GM21528 (cell line): ENCODE measurements around the gene FAM171A1.
"Not testable (repeated sequence)": the region's sequence is repeated elsewhere in the genome, so short reads cannot be mapped to it uniquely, and the experiment has no call there.

Source experiments
- ATAC-seq: cut with Tn5 transposase; IDR thresholded peaks from one replicate; pipeline ENCODE4 v1.9.1; 2021; ENCODE audit warnings: mild to moderate bottlenecking, moderate library complexity; ENCODE audit not compliant: unreplicated experiment, low FRiP score

Gene FAM171A1

DNA sequence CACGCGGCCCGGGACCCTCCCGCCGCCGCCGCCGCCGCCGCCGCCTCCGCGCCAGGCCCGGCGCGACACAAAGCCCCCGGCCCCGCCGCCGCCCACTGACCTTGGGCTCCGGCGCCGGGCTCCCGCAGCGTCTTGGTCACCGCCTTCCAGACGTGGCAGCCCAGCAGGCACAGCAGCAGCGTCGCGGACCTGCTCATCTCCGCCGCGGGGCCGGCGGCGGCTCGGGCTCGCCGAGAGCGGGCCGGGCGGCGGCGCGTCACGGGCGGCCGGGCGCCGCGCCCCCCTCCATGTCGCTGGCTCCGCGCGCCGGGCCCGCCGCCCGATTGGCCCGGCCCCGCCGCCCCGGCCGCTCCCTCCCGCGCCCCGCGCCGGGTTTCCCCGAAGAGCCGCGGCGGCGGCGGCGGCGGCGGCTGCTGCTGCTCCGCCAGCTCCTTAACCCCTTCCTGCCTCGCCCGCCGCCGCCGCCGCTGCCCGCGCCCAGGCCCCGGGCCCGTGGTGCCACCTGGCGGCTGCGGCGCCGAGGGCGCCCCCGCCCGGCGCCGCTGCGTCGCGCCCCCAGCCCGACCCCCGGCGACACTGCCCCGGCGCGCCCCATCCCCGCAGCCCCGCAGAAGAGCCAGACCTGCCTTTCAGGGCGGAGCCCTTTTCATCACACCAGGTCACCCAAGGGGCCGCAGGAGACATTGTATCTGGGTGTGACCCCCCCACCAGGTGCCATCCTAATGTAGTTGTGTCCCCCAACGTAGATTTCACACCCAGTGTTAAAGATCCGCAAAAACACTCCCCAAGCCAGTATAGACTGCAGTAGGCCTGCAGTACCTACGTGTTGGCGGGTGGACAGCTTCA, at the start of gene FAM171A1:
TSS of gene FAM171A1 (minus strand) at position 434 of the 846 bp plus-strand sequence. CDS start at position 197, 237 bp downstream.
- ATAC-seq = no peak

DNA sequence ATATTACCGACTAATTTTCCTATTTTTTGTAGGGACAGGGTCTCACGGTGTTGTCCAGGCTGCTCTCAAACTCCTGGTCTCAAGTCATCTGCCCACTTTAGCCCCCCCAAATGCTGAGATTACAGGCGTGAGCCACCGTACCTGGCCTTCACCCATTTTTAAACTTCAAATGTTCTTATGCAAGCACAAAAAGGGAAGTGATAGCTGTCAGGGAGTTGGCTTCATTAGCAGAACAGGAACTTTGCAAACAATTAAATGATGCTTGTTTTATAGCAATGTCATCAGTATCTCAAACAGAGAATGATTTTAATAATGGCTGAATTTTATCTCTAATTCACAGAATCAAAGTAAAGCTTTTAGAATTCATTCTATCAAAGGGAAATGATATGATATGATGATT, 49.8 kb upstream of the FAM171A1 start:
- no peak for ATAC-seq

GRCh38 chr10:15419279-15419874, 48.3 kb upstream of the FAM171A1 start:
- ATAC-seq = no peak

GRCh38 chr10:15416034-15416433, 44.9 kb upstream of the FAM171A1 start:
- no peak for ATAC-seq

GRCh38 chr10:15411010-15411409, 39.9 kb upstream of the FAM171A1 start:
- no peak for ATAC-seq

DNA sequence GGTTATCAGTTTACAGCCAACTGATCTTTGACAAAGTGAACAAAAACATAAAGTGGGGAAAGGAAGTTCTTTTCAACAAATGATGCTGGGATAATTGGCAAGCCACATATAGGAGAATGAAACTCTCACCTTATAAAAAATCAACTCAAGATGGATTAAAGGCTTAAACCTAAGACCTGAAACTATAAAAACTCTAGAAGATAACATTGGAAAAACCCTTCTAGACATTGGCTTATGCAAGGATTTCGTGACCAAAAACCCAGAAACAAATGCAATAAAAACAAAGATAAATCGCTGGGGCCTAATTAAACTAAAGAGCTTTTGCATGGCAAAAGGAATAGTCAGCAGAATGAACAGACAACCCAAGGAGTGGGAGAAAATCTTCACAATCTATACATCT, 38.3 kb upstream of the FAM171A1 start:
- ATAC-seq = not testable (repeated sequence)

GRCh38 chr10:15408557-15408956, 37.5 kb upstream of the FAM171A1 start:
- no peak for ATAC-seq

GRCh38 chr10:15405319-15405718, 34.2 kb upstream of the FAM171A1 start:
- ATAC-seq = no peak

DNA sequence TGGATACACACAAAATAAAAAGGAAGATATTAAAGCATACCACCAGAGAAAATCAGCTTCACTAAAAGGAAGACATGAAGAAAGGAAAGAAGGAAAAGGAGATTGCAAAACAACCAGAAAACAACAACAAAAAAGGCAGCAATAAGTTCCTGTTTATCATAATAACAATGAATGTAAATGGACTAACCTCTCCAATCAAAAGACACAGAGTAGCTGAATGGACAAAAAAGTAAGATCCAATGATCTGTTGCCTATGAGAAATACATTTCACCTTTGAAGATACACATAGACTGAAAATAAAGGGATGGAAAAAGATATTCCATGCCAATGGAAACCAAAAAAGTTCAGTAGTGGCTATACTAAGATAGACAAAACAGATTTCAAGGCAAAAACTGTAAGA, 30.3 kb upstream of the FAM171A1 start:
- ATAC-seq = no peak

DNA sequence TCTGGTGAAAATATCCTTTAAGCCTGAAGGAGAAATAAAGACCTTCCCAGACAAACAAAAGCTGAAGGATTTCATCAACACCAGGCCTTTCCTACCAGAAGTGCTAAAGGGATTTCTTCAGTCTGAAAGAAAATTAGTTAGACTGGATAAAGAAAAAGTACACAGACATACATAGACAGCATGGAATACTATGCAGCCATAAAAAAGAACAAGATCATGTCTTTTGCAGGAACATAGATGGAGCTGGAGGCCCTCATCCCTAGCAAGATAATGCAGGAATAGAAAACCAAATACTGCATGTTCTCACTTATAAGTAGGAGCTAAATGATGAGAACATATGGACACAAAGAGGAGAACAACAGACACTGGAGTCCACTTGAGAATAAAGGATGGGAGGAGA, 29.4 kb upstream of the FAM171A1 start:
- not testable (repeated sequence) for ATAC-seq

DNA sequence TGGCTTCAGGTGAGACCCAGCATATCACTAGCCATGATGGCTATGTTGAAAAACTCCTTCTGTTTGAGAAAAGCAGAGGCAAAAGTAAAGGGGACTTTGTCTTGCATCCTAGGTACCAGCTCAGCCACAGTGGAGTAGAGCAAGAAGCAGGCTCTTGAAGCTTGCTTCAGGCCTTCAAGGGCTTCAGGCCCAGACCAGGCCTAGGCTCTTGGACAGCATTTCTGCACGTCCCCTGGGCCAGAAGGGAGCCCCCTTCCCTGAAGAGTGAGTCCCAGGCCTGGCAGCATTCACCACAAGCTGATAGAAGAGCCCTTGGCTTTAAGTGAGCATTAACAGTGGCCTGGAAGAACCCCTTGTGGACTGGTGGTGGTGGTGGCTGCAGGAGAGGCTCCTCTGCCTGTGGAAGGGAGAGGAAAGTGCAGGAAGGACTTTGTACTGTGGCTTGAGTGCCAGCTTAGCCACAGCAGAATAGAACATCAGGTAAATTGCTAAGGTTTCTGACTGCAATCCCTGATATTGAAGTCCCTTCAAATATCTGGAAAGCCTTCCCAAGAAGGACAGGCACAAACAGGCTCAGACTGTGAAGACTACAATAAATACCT, 28.1 kb upstream of the FAM171A1 start:
- ATAC-seq = no peak

- ATAC-seq = no peak
These were observed 24.8 kb upstream of the FAM171A1 start for GRCh38 chr10:15395935-15396334.

DNA sequence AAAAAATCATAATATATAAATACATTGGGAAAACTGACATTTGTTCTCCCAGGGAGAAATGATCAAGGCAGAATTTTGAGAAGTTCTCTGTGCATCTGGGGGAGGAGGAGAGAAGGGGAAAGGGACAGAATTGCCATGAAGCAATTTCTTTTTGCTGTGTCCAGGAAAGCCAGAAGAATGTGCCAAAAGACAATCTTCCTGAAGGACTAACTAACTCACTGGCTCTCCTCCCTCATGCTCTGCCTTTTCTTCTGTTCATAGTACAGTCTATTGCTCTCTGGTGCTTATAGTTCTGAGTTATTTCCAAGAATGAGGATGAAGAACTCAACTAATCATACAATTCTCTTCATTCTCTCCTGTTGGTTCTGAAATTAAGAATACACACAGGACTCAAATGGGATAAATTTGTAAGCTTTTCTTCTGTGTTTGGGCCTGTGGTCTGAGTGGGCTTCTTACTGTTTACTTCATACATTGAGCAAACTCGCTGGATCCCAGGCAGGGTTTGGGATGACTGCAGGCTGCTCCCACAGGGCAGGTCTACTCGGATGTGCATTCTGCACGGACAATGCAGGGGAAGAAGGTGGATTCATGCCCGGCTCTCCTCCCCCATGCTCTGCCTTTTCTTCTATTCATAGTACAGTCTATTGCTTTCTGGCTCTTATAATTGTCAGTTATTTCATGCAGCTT, 22.2 kb upstream of the FAM171A1 start:
- ATAC-seq = no peak

DNA sequence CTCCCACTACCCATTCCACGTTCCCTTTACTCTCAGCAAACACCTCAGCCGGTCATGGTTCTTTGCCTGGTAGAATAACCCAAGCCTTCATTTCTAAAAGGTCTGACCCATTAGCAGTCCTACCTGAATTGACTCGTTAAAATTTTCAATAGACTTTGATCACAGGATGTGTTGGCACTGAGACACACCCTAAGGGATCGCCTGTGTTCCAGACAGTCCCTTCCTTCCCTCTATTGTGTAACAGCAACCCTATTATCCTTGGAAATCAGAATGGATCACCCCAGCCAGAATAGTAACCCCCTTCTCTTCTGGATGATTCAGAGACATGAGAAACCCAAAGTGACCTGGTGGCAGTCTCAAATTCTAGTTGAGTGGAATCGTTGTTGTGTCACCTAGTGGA, 20.4 kb upstream of the FAM171A1 start:
- no peak for ATAC-seq

DNA sequence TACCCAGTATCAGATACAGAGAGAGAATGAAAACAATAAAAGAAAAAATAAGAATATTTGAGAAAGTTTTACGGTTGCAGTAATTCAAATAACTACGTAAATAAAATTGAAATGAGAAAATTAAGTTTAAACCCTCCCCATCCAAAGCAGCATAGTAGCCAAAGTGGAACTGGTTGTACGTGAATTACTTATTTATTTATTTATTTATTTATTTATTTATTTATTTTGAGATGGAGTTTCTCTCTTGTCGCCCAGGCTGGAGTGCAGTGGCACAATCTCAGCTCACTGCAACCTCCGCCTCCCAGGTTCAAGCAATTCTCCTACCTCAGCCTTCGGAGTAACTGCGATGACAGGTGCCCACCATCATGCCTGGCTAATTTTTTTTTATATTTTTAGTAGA, 17.1 kb upstream of the FAM171A1 start:
- ATAC-seq = not testable (repeated sequence)

DNA sequence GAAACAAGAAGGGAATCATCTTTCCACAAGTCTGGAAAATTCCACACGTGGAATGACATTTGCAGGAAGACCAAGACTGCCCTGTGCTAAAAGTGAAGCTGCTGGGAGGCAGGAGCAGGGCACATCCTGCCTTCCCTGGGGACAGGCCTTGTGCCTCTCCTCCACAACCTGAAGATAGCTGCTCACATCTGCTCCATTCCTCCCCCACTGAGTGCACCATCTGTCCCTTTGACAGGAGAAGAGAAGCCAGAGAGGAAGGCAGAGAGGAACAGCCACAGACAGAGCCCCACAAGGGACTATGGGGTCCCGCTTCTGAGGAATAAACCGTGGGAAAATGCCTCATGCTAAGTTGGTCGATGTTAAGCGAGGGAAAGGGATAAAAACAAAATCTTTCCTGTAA, 15.9 kb upstream of the FAM171A1 start:
- ATAC-seq = no peak

DNA sequence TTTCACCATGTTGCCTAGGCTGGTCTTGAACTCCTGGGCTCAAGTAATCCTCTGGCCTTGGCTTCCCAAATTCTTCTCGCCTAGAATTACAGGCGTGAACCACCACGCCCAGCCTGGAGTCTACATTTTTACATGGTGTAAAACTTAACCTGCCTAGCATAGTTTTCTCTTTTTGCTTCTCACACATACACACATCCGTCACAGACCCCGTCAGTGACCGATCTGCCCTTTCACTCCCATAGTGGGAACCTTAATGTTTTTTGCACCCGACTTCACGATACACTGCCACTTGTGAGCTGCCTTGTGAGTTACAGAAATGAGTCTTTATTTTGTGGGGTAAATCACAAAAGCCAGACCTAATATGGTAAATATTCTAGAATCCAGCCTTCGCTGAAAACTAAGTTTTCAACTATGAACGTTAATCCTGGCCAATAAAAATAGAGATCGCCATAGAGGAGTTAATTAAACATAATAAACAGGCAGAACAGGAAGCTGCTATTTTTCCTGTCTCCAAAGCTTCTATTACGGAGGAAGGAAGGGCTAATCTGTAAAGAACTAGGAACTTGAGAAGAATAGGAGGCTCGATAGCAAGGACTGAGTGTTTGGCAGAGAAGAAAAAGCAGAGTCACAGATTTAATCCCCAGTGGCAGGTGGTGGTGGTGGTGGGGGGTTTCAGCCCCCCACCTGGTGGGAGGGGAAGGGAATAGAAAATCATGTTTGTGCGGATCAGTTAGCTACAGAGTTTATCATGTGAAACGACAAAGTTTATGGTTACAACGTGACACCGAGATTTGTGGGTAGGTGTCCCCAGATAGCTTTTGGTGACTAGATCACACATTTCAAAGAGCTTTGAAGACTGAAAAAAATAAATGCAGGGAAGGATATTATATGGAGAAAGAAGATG, 14.7 kb upstream of the FAM171A1 start:
- no peak for ATAC-seq

DNA sequence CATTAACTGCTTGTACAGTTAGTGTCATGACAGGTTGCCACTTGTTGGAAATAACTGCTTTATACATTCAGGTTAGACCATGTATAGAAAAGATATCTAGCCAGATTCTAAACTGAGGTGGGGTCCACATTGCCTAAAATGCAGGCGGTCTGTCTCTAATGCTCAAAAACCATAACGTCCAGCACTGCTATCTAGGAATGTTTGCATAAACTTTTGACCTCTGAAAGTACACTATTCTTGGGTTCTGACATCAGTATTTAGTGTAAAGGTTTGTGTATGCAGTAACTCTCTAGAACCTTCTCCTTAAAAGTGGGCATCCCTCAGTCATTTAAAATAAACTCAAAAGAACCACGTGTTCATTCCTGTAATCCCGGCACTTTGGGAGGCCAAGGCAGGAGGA, 10.3 kb upstream of the FAM171A1 start:
- ATAC-seq = no peak

DNA sequence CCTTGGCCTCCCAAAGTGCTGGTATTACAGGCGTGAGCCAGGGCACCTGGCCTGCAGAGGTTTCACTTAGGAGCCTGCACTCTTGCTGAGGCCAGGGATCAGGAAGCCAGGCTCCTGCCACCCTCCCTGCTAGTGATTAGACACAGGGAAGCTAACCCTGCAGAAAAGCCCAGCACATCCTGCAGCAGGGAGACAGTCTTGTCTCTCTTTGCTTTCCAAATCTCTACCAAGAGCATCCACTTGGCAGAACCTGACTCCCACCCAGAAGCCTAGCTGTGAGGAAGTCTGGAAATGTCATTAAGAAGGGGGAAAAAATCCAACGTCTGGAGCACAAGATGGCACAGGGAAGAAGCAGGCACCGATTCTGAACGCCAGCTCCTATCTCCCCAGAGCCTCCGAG, 8.0 kb upstream of the FAM171A1 start:
- no peak for ATAC-seq

GRCh38 chr10:15378569-15378968, 7.5 kb upstream of the FAM171A1 start:
- ATAC-seq = no peak
